Muscle of arm (tissue), 12 donors: Measurements from ENCODE around the gene ZACN. TPM values are rescaled to one million over a fixed set of nuclear protein-coding genes. Genes with fewer than 3 reads are reported as not detected.
"Not testable (repeated sequence)": the region's sequence is repeated elsewhere in the genome, so short reads cannot be mapped to it uniquely, and the experiment has no call there.

ENCODE experiments used
- DNase-seq: peaks from one replicate; pipeline ENCODE4 v3.0.0-alpha.2; 2013
- polyA plus RNA-seq, 12 donors: library from polyadenylated mRNA; unstranded; fragments of 120-200 nt; gene quantifications; one replicate each; pipeline ENCODE4 v1.2.1, GENCODE V29; 2013; ENCODE audit not compliant: insufficient read length in 12 of 12

Gene ZACN
- polyA plus RNA-seq, 12 donors: 0.45 to 8.0 (median 5.1) TPM; not detected in 2

DNA sequence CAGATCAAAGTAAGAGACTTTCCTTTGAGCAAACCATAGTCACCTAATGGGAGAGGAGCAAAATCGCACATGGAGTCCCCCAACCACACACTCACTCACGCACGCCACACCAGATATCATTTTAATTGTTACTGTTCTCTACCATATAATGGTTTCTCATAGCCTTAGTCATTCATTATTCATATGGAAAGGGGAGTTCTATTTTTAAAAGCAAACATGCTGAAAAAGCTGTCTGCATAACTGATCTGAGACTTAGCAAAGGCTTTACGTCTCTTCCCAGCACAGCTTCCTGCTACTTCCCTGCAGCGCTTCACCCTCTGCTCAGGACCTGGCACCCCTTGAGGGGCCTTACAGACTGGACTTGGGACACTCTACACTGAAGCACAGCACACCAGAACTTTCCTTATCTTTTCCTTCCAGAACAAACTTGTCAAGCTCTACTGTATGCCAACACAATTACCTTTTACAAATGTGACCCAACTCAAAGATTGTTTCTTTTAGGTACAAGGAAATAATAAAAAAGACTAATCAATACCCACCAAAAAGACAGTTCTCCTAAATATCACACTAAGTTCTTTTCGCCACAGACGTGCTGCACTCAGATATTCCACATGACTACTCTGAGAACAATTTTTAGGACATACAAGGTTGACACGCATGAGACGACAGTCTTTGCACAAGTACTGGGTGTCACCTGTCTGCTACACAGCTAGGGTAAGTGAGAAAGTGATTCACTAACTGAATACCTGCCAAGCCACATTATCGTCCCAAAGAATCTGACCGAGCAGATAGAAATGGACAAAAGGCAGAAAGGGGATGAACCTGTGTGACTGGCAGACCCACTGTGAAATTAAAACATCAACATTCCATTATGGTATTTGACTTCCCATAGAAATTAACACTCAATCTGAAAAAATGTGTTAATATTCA is 28.2 kb upstream of the ZACN start:
- no peak for DNase-seq

DNA sequence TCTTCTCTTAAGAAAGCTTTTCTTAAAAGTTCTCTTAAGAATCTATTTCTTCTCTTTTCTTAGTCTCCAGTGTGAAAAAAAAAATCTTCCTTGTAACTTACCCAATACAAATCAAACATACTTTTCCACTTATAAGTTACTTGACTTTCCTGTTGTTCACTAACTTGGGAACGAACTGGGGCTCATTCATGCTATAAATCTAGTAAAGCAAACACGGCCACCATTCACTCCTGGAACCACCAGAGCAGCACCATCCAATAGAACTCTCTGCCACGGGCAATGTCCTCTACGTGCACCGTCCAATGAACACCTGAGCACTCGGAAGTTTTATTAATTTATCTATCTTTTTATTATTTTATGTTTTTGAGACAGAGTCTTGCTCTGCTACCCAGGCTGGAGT is 27.4 kb upstream of the ZACN start:
- no peak for DNase-seq

DNA sequence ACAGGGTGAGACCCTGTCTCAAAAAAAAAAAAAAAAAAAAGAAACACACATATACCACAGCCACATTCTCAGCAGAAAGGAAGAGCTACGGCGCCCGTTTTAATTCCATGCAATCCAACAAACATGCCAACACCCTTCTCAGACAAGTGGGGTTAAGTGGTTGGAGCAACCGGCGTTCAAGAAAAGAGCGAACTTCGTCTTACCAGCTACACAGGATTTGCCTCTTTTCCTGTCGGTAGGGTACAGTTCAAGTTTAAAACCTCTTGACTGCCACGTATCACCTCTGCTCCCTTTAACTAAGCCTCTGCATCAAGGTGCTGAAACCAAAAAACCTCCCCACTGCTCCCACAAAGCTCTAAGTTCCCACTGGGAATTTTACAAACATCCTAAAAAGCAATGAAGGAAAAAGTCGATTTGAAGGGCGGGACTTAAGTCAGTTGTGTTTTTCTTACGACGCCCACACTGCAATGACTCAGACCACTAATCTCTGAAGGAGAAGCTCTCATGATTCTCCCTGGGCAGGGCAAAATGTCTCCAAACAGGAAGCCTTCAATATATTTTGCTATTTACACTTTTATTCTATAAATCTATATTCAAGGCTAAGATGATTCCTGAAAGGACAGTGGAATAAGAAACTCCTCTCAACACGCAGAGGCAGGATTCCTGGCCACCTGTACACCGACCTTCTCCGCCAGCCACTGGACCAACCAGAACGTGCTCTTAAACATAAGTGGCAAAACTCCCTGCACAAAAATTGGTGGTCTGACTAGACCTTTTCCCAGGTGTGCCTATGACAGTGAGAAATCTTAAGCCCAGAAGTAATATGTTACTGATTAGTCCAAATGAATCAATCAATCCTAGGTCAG is 25.5 kb upstream of the ZACN start:
- DNase-seq: no peak

DNA sequence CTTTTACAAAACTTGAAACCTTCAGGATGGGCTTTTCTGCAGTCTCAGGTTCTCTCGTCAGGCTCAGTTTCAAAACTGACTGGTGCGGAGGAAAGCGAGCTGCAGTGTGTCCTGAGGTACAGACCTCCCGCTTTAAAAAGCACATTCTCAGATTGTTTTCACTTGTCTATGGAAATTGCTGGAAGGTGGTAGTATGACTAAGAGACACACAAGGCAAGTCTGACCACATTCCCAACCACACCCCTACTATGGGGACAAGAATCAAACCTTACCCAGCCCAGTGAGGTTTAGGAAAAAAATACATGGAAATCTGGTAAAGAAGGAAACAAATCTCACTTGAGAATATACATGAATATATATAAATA is 24.9 kb upstream of the ZACN start:
- no peak for DNase-seq

DNA sequence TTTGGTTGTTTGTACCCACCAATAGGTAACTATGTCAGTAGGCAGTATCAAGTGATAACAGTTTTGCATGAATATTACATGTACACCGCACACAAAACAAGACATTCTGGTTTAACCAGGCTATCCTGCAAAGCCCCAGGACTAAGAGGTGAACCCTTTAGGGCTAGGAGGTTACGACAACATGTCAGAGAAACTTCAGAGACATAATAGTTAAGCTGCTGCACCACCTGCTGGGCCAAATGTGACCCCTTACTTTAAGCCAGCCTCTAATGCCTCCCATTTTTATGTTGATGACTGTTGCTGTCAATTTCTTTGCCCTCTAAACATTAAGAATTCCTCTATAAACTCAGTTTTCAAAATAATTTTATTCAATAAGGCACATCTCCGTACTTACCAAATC is 22.1 kb upstream of the ZACN start:
- DNase-seq: no peak

DNA sequence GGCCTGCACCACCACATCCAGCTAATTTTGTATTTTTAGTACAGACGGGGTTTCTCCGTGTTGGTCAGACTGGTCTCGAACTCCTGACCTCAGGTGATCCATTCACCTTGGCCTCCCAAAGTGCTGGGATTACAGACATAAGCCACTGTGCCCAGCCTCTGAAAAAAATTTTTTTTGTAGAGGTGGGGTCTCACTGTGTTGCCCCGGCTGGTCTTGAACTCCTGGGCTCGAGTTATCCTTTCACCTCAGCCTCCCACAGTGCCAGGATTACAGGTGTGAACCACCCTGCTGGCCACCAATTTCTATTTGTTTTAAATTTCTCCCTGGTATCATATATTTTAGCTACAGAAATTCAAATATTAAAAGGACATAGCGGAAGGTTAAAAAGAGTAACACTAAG is 20.7 kb upstream of the ZACN start:
- not testable (repeated sequence) for DNase-seq

DNA sequence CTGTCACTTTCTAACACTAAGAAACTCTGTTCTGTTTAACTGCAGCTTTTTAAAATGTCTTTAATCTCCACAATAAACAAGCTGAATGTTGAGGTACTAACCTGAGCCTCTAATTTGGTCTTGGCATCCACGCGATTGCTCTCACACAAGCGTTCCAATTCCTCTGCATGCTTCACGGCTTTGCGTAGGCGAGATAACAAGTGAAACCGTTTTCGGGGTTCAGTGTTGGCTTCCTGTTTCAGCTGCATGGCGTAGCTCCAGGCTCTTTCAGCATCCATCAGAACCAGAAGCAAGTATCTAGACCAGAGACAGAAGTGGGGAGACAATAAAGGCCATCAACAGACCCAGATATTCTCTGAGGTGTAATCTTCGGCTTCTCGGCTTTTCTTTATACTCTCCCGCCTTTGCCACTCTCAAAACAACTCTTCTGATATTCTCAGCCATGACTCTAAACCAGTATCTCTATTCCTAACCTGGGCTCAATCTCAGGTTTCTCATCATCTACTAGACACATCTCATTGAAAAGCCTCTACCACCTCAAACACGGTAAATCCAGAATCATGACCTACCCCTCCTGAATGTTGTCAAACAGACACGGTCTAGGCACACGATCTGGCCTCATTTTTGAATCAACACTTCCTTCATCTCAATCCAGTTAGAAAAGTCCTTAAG is 15.0 kb upstream of the ZACN start:
- no peak for DNase-seq

DNA sequence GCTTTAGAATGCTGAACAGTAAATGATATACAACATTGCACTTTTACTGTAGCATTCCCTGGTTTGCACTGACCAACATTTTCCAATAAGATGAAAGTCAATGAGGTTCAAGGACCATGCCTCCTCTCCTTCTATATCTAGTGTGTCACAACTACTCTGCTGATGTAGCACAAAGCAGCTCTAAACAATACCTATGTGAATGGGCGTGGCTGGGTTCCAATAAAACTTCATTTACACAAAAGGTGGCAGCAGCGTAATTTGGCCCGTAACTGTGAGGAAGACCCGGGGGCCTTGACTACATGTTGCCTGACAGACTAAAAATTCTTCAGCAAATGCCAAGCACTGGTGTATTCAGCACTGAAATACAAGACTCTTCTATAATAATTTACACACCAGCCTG is 13.2 kb upstream of the ZACN start:
- no peak for DNase-seq

DNA sequence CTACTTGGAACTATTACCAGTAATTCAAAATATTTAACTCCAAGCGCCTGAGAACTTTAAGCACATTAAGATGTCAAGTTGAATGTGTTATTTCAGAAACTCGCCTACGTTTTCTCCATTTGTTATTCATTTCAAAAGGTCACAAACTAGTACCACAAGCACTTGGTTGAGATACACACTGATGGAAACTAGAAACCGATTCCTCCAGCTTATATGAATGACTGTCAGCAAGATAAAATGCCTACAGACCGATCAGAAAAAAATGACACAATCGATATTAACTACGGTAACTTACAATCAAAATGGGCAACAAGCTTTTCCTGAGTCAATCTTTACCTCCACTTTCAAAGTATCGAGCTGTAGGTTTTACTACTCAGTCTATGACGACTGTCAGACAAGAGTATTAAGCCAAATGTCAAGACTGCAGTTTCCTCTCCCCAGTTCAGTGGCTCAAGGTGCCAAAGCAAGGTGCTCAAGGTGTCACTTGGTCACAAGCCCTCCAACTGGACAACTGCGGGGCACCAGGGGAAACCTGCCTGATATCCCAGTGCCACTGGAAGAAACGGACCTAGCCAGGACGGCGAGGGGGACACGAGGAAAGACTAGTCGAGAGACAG is 7.3 kb upstream of the ZACN start:
- DNase-seq: no peak

DNA sequence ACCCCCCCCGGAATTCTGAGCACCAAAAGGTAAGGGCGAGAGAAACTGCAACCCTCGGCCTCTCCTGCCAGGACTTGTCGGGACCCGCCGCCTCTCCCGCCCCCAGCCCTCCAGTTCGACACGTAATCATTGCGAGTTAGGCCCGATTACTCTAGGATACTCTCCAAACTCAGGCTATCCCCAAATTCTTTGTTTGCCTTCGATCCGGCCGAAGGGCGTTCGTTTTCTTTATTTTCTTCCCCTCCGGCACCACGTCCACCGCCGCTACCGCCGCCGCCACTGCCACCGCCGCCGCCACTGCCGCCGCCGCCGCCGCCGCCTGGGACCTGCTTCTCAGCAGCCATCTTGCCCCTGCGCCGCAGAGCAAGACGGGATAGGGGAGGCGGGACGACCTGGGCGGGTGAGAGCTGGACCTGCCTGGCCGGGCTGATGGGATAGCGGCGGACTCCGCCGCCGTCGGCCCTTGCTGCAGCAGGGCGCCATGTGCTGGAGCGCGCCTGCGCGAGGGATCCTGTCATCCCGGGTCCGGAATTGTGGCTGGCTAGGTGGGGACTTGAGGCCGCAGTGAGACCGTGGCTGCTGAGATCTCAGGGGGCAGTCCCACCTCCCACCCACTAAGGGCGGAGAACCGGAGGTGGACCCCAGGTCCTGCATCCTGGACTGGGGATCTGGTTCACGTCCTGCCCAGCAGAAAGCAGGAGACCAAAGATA is 6.7 kb upstream of the ZACN start, which contains the start of gene SRP68:
Gene SRP68, minus strand, starts transcription at position 370 of the 711 bp plus-strand sequence. Its CDS starts 26 bp downstream, at position 344.
- peak; percentile 91 for DNase-seq

DNA sequence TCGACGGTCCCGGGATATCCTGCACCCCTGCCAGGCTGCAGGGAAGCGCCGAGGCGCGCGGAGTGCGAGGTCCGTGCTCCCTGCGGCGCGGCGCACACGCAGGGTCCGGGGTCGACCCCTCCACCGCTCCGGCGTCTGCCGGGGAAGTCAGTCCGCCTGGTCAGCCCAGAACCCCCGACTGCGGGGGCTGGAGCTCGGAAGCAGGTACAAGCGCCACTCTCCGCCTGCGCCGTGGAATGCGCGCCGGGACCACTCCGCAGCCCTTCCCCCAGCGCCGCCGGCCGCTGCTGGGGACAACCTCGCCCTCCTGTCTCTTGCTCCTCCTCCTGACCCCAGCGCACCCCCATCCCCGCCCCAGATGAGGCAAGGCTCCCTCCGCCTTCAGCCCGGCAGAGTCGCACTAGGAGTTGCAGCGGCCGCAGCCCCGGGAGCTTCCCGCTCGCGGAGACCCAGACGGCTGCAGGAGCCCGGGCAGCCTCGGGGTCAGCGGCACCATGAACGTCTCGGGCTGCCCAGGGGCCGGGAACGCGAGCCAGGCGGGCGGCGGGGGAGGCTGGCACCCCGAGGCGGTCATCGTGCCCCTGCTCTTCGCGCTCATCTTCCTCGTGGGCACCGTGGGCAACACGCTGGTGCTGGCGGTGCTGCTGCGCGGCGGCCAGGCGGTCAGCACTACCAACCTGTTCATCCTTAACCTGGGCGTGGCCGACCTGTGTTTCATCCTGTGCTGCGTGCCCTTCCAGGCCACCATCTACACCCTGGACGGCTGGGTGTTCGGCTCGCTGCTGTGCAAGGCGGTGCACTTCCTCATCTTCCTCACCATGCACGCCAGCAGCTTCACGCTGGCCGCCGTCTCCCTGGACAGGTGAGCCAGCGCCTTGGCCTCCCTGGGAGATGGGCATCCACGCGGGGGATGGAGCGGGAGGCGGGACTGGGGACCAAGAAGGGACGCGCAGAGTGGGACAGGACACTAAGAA is 4.3 kb upstream of the ZACN start, which contains the start of gene GALR2:
Gene GALR2, plus strand, starts transcription at position 392 of the 974 bp plus-strand sequence. Its CDS starts 103 bp downstream, at position 495.
- no peak for DNase-seq

DNA sequence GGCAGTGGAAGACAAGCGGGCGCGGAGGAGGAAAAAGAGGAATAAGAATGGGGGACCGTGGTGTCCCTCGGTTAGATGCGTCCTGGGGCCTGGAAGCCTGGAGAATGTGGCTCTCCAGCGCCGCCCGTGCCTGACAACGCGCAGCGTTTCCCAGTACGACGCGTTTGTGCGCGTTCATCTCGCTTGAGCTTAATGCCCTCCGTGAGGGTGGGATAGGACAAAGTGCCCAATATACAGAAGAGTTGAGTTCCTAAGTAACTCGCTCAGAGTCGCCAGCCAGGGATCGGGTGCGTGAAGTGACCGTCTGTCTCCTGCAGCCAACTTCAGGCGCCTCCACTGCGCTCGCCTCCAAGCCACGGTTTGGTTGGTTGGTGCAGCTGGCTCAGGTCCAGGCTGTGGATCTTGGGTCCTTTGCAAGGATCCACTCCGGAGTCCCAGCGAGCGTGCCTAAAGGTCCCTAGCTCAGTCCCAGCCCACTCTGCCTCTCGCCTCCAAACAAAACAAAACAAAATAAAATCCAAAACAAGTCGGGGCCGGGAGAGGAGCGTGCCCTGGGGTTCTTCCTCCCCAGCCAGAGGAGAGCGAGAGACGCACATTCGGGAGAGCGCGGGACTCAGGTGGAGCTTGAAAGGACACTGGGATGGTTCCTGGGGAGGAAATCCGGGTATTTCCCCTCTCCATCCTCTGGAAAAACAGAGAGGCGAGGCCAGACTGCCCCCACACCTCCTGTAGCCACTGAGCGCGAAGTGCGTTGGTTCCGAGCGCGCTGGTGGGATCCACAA is 3.4 kb upstream of the ZACN start:
- no peak for DNase-seq

DNA sequence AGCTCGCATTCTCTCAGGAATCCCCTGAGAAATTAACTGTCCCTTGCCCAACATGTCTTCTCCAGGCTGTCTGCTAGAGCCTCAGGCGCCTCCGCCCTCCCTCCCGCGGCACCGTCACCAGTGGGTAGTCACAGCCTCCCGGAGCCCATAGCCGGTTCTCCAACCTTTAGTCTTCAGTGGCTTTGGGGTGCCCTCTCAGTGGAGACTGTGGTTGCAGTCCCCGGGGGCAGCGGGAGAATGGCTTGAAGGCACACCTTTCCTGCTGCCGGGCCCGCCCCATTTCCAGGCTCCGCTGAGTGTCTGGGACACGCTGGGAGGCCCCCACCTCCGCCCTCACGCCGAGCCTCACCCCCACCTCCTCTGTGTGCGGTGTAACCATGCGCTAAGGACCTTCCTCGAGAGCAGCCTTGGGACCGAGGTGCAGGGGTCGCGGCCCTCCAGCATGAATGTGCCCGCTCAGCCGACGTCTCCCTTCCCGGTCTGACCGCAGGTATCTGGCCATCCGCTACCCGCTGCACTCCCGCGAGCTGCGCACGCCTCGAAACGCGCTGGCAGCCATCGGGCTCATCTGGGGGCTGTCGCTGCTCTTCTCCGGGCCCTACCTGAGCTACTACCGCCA is 2.7 kb upstream of the ZACN start:
- DNase-seq: no peak

DNA sequence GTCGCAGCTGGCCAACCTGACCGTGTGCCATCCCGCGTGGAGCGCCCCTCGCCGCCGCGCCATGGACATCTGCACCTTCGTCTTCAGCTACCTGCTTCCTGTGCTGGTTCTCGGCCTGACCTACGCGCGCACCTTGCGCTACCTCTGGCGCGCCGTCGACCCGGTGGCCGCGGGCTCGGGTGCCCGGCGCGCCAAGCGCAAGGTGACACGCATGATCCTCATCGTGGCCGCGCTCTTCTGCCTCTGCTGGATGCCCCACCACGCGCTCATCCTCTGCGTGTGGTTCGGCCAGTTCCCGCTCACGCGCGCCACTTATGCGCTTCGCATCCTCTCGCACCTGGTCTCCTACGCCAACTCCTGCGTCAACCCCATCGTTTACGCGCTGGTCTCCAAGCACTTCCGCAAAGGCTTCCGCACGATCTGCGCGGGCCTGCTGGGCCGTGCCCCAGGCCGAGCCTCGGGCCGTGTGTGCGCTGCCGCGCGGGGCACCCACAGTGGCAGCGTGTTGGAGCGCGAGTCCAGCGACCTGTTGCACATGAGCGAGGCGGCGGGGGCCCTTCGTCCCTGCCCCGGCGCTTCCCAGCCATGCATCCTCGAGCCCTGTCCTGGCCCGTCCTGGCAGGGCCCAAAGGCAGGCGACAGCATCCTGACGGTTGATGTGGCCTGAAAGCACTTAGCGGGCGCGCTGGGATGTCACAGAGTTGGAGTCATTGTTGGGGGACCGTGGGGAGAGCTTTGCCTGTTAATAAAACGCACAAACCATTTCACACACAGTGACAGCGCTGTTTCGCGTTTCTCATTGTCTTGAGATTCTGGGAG is 2.0 kb upstream of the ZACN start:
- DNase-seq: no peak

DNA sequence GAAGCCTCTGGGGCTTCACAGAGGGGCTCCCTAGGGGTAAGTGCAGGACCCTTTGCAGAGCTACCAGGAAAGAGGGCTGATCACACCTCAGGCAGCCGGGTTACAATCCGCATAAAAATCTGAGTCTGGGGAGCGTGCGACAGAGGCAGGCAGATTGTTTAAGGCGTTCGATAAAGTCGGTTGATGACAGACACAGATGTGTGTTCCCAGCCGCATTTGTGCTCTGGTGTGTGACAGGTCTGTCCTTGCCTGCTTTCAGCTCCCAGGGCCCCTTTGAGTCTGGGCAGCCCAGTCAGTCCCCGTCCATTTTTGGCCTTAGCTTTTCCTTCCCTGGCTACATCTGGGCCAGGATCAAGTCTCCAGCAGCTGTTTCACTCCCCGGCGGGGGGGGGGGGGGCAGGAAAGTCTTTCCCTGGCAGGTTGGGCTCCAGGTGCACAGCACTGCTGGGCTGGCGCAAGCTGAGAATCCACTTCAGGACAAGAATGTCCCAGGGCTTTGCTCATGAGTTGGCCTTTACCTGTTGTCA is 1.3 kb upstream of the ZACN start:
- DNase-seq: no peak

DNA sequence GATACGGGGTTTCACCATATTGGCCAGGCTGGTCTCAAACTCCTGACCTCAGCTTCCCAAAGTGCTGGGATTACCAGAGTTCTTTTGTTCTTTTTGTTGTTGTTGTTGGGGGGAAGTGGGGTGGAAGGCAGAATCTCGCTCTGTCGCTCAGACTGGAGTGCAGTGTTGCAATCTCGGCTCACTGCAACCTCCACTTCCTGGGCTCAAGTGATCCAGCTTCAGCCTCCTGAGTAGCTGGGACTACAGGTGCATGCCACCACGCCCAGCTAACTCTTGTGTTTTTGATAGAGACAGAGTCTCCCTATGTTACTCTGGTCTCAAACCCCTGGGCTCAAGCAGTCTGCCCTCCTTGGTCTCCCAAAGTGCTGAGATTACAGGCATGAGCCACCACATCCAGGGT is 612 bp upstream of the ZACN start:
- not testable (repeated sequence) for DNase-seq

DNA sequence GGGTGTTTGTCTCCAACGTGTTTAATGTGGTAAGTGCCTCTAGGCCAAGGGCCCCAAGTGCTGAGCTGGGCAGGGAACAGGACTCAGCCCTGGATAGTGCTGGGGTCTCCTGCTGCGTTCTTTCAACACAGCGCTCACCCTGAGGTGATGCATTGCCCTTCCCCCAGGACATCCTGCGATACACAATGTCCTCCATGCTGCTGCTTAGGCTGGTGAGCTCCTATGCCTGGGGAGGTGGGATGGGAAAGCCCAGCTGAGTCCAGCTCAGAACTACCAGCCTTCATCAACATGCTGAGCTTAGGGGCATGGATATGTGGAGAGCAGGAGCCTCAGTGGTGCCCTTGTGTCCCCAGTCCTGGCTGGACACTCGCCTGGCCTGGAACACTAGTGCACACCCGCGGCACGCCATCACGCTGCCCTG is 563 bp downstream of the ZACN start:
- no peak for DNase-seq
